ENCODE data around the gene OR52L1. TPM values are rescaled to one million over a fixed set of nuclear protein-coding genes. Genes with fewer than 3 reads are reported as not detected.
A peak's percentile ranks its signal among the peaks of the same experiment; 100 is the strongest.
"Not testable (repeated sequence)": the region's sequence is repeated elsewhere in the genome, so short reads cannot be mapped to it uniquely, and the experiment has no call there.

The OR52L1 gene
- polyA plus RNA-seq (2013, experiment 1 of 2; ENCODE audit: insufficient read length), result not detected
- not detected for polyA plus RNA-seq (2013, experiment 2 of 2; ENCODE audit: insufficient read length)

- DNase-seq, result no peak
These were observed at the start of gene OR52L1 for GRCh38 chr11:5986885-5987284. TSS of gene OR52L1 (minus strand) at chr11:5986985. CDS start at chr11:5986930, 55 bp downstream.

- DNase-seq, result no peak
These were observed 44.1 kb upstream of the OR52L1 start, which contains the start of gene OR56A1 for GRCh38 chr11:6030708-6031405. TSS of gene OR56A1 (minus strand) at chr11:6030758. CDS start at chr11:6027692, 3,066 bp downstream.

- no peak for DNase-seq
These were observed 40.7 kb upstream of the OR52L1 start for GRCh38 chr11:6027501-6027900.

GRCh38 chr11:6025056-6025455 lies 38.3 kb upstream of the OR52L1 start:
- no peak for DNase-seq

GRCh38 chr11:6022956-6023355 lies 36.2 kb upstream of the OR52L1 start:
- DNase-seq, result peak; percentile 3

GRCh38 chr11:6013042-6013441 lies 26.3 kb upstream of the OR52L1 start:
- DNase-seq, result no peak

GRCh38 chr11:6012035-6012668 lies 25.4 kb upstream of the OR52L1 start:
- no peak for DNase-seq

- no peak for DNase-seq
These were observed 20.1 kb upstream of the OR52L1 start, which contains the start of gene OR56A4 for GRCh38 chr11:6006846-6007245. TSS of gene OR56A4 (minus strand) at chr11:6006946. CDS start at chr11:6002992, 3,954 bp downstream.

- DNase-seq, result no peak
These were observed 19.6 kb upstream of the OR52L1 start for GRCh38 chr11:6006395-6006794.

- no peak for DNase-seq
These were observed 15.5 kb upstream of the OR52L1 start for GRCh38 chr11:6002202-6002699.

GRCh38 chr11:5994791-5995190 lies 8.0 kb upstream of the OR52L1 start:
- no peak for DNase-seq

- DNase-seq, result no peak
These were observed 5.9 kb upstream of the OR52L1 start for GRCh38 chr11:5992604-5993251.

GRCh38 chr11:5992150-5992549 lies 5.4 kb upstream of the OR52L1 start:
- DNase-seq, result no peak

- no peak for DNase-seq
These were observed 2.4 kb upstream of the OR52L1 start for GRCh38 chr11:5989203-5989602.

GRCh38 chr11:5983443-5983842 lies 3.3 kb downstream of the OR52L1 start:
- no peak for DNase-seq

GRCh38 chr11:5973530-5973929 lies 13.3 kb downstream of the OR52L1 start:
- no peak for DNase-seq

GRCh38 chr11:5968394-5968793 lies 18.4 kb downstream of the OR52L1 start, which contains the start of gene OR56A5:
TSS of gene OR56A5 (minus strand) at chr11:5968494. CDS start at chr11:5968494, 0 bp downstream.
- DNase-seq, result no peak

GRCh38 chr11:5967708-5968107 lies 19.1 kb downstream of the OR52L1 start:
- DNase-seq, result no peak

GRCh38 chr11:5966958-5967357 lies 19.8 kb downstream of the OR52L1 start:
- no peak for DNase-seq

- DNase-seq, result not testable (repeated sequence)
These were observed 26.0 kb downstream of the OR52L1 start for GRCh38 chr11:5960704-5961320.

- DNase-seq, result no peak
These were observed 31.2 kb downstream of the OR52L1 start for GRCh38 chr11:5955586-5955985.

- no peak for DNase-seq
These were observed 44.8 kb downstream of the OR52L1 start, which contains the start of gene OR56A3 for GRCh38 chr11:5941951-5942350. TSS of gene OR56A3 (plus strand) at chr11:5942251. CDS start at chr11:5947347, 5,096 bp downstream.

All from fibroblast of skin of scalp (primary cell).